Right lobe of liver (tissue), 4 donors: ENCODE results near the gene TMEM247.

Experiments
- CTCF ChIP-seq, 4 donors: fragments of 200-600 bp in 3 of 4; fragments of 450-650 bp in 1 of 4; IDR thresholded peaks; one replicate each; pipeline versions ENCODE4 v1.5.1 to v1.8.0; 2016 to 2022; ENCODE audit warnings: antibody characterized with exemption in 4 of 4, mild to moderate bottlenecking in 2 of 4
- POLR2A ChIP-seq: fragments of 450-650 bp; IDR thresholded peaks from one replicate; pipeline ENCODE4 v1.6.1; 2017; ENCODE audit warnings: antibody characterized with exemption, mild to moderate bottlenecking
- donor health status: DM: no; HTN: no; CAD: no.
- donor health status: DM: no; HTN: no; CAD: no.
- donor health status: DM: no; HTN: yes; CAD: no.

- TF ChIP-seq POLR2A (no peak), CTCF (IDR thresholded peaks at IDR 0.05) (no peak)
Measured at GRCh38 chr2:46481198-46482193, 2.1 kb downstream of the TMEM247 start.
